K562 (cell line): Measurements from ENCODE around the gene UNC80. TPM values are rescaled to one million over a fixed set of nuclear protein-coding genes. Genes with fewer than 3 reads are reported as not detected.

Source experiments
- ATAC-seq: fragments of 200-7000 bp; cut with Tn5 transposase; 3 replicates; pipeline ENCODE4 v1.9.1; 2020; ENCODE audit warnings: moderate library complexity
- BruUV-seq: library from RNA; stranded (reverse); fragments of 400-500 nt; replicated peaks from 2 replicates; lab custom pipeline; 2021; lab: Mats Ljungman, UMichigan
- CTCF ChIA-PET: fragments of 300-600 bp; formaldehyde crosslinking; extraction: SDS; loops from one replicate; lab custom pipeline; 2021; ENCODE audit warnings: low intra/inter-chr PET ratio; lab: Yijun Ruan, JAX
- POLR2A ChIA-PET: fragments of 300-600, 350-650 bp; sonication (Branson Sonifier 250); formaldehyde crosslinking; extraction: SDS; loops from one replicate; lab custom pipeline; 2021; ENCODE audit warnings: antibody characterized with exemption, inconsistent platforms; lab: Yijun Ruan, JAX
- DNase-seq, 4 experiments: peaks; one replicate each; pipeline versions ENCODE4 v3.0.0 to v3.0.0-alpha.2; 2011 to 2018; ENCODE audit warnings: low spot score in 3 of 4, mixed read lengths in 3 of 4; ENCODE audit errors: extremely low read depth in 1 of 4
- FAIRE-seq: peaks from 2 replicates; lab custom pipeline; 2011; peaks lifted over from hg19 to GRCh38; lab: Jason Lieb, UNC
- H2AFZ ChIP-seq: 2 replicates; pipeline ENCODE4 v1.6.0; 2011; ENCODE audit warnings: low read depth, low read length, control low read depth, inconsistent platforms
- H3K27ac ChIP-seq: fragments of 200-600 bp; 3 replicates; pipeline ENCODE4 v1.8.0; 2011; ENCODE audit warnings: low read depth, mild to moderate bottlenecking, control low read depth, inconsistent platforms, low read length, moderate library complexity, mixed read lengths; ENCODE audit errors: extremely low read depth
- H3K27me3 ChIP-seq, 2 experiments: fragments of 300-600 bp in 1 of 2; 2 replicates in 1 of 2; 3 replicates in 1 of 2; pipeline versions ENCODE4 v1.6.0 to v1.8.0; 2011; ENCODE audit warnings: inconsistent platforms in 2 of 2, low read length in 2 of 2, mild to moderate bottlenecking in 1 of 2, mixed read lengths in 1 of 2, moderate library complexity in 1 of 2; ENCODE audit not compliant: control insufficient read depth in 2 of 2, insufficient read depth in 2 of 2
- H3K36me3 ChIP-seq: fragments of 300-600 bp; 3 replicates; pipeline ENCODE4 v1.8.0; 2011; ENCODE audit warnings: mild to moderate bottlenecking, low read length, inconsistent platforms; ENCODE audit not compliant: control insufficient read depth, insufficient read depth
- H3K4me1 ChIP-seq, 2 experiments: fragments of 200-600 bp in 1 of 2; replicated peaks in 1 of 2; 2 replicates in 1 of 2; 3 replicates in 1 of 2; pipeline versions ENCODE4 v1.5.1 to v1.8.0; 2011; ENCODE audit warnings: inconsistent platforms in 2 of 2, low read length in 2 of 2, mild to moderate bottlenecking in 1 of 2, mixed read lengths in 1 of 2, moderate library complexity in 1 of 2; ENCODE audit not compliant: control insufficient read depth in 2 of 2, insufficient read depth in 2 of 2
- H3K4me2 ChIP-seq: 2 replicates; pipeline ENCODE4 v1.6.1; 2011; ENCODE audit warnings: low read length, control low read depth, inconsistent platforms, mixed read lengths; ENCODE audit not compliant: insufficient read depth
- H3K4me3 ChIP-seq: fragments of 200-600 bp; sonication (generic), shearing (Covaris generic); 2 replicates; pipeline ENCODE4 v1.5.1; 2016; ENCODE audit warnings: control low read depth, inconsistent platforms
- H3K79me2 ChIP-seq: fragments of 200-600 bp; 3 replicates; pipeline ENCODE4 v1.8.0; 2011; ENCODE audit warnings: low read length, inconsistent platforms; ENCODE audit not compliant: control insufficient read depth, insufficient read depth
- H3K9ac ChIP-seq, 2 experiments: 2 replicates each; pipeline versions ENCODE4 v1.6.0 to v1.6.1; 2011; ENCODE audit warnings: low read depth in 2 of 2, low read length in 2 of 2, control low read depth in 1 of 2, inconsistent platforms in 1 of 2, mild to moderate bottlenecking in 1 of 2, mixed read lengths in 1 of 2; ENCODE audit not compliant: insufficient read depth in 1 of 2
- H3K9me1 ChIP-seq: one replicate; pipeline ENCODE4 v1.6.0; 2011; ENCODE audit warnings: inconsistent platforms, mild to moderate bottlenecking, low read length, moderate library complexity; ENCODE audit not compliant: control insufficient read depth, insufficient read depth
- H3K9me3 ChIP-seq: replicated peaks from 2 replicates; pipeline ENCODE4 v1.5.1; 2011; ENCODE audit warnings: low read depth, low read length, inconsistent platforms; ENCODE audit not compliant: control insufficient read depth, insufficient read depth
- H4K20me1 ChIP-seq: replicated peaks from 2 replicates; pipeline ENCODE4 v1.6.1; 2011; ENCODE audit warnings: low read length, inconsistent platforms, mixed read lengths; ENCODE audit not compliant: control insufficient read depth, insufficient read depth
- CHD4 ChIP-seq: fragments of 200-600 bp; sonication (generic); IDR thresholded peaks from 3 replicates; pipeline ENCODE4 v1.6.1; 2012; ENCODE audit warnings: low read depth, mild to moderate bottlenecking, mixed read lengths, low read length, inconsistent platforms; ENCODE audit not compliant: insufficient read depth, insufficient replicate concordance, poor library complexity, severe bottlenecking
- FOXP1 ChIP-seq: sonication (generic); formaldehyde crosslinking; IDR thresholded peaks from 2 replicates; pipeline ENCODE4 v1.8.0; 2022; ENCODE audit warnings: mild to moderate bottlenecking, missing genetic modification reagents
- GTF2A2 ChIP-seq: IDR thresholded peaks from 2 replicates; pipeline ENCODE4 v1.6.1; 2016; ENCODE audit warnings: mild to moderate bottlenecking, missing genetic modification characterization, missing compliant biosample characterization
- HDAC8 ChIP-seq: fragments of 450-650 bp; IDR thresholded peaks from 2 replicates; pipeline ENCODE4 v1.6.1; 2016; ENCODE audit warnings: mild to moderate bottlenecking, missing genetic modification characterization, moderate library complexity, missing compliant biosample characterization
- ILF3 ChIP-seq: fragments of 450-650 bp; IDR thresholded peaks from 2 replicates; pipeline ENCODE4 v1.6.1; 2018; ENCODE audit warnings: antibody characterized with exemption, mild to moderate bottlenecking, moderate library complexity, borderline replicate concordance
- ILK ChIP-seq: fragments of 450-650 bp; IDR thresholded peaks from 2 replicates; pipeline ENCODE4 v1.6.1; 2016; ENCODE audit warnings: missing genetic modification characterization, low read depth, mild to moderate bottlenecking, missing compliant biosample characterization, moderate library complexity, borderline replicate concordance
- MAFK ChIP-seq: IDR thresholded peaks from 2 replicates; pipeline ENCODE4 v1.6.1; 2011; ENCODE audit warnings: low read length, improper control_type of control experiment
- MCM5 ChIP-seq: fragments of 450-650 bp; IDR thresholded peaks from 2 replicates; pipeline ENCODE4 v1.6.1; 2016; ENCODE audit warnings: low read depth
- MXI1 ChIP-seq: IDR thresholded peaks from 2 replicates; pipeline ENCODE4 v1.6.1; 2011; ENCODE audit warnings: low read depth, mild to moderate bottlenecking, improper control_type of control experiment, low read length
- PHF20 ChIP-seq: fragments of 450-650 bp; IDR thresholded peaks from 2 replicates; pipeline ENCODE4 v1.6.1; 2018; ENCODE audit not compliant: partially characterized antibody
- SAFB ChIP-seq: fragments of 200-400 bp; formaldehyde crosslinking; IDR thresholded peaks from 2 replicates; pipeline ENCODE4 v1.6.1; 2017; ENCODE audit warnings: low read depth, low read length, borderline replicate concordance
- SETDB1 ChIP-seq: IDR thresholded peaks from one replicate; pipeline ENCODE4 v1.6.1; 2012; ENCODE audit warnings: low read length, control low read depth, inconsistent platforms
- TBP ChIP-seq: optimal IDR thresholded peaks from 2 replicates; pipeline ENCODE3; 2011; ENCODE audit warnings: low read depth, low read length, improper control_type of control experiment
- TFAP4 ChIP-seq: sonication (generic); formaldehyde crosslinking; IDR thresholded peaks from 2 replicates; pipeline ENCODE4 v1.8.0; 2022; ENCODE audit warnings: missing genetic modification reagents, mild to moderate bottlenecking, moderate library complexity, borderline replicate concordance
- ZNF184 ChIP-seq: sonication (generic); formaldehyde crosslinking; IDR thresholded peaks from 2 replicates; pipeline ENCODE4 v1.5.0; 2020; ENCODE audit warnings: missing genetic modification reagents
- ZNF57 ChIP-seq: fragments of 450-650 bp; formaldehyde crosslinking; IDR thresholded peaks from 2 replicates; pipeline ENCODE4 v1.4.0; 2020; ENCODE audit warnings: mild to moderate bottlenecking, moderate library complexity
- ZNF764 ChIP-seq: fragments of 250-450 bp; sonication (Bioruptor Pico); IDR thresholded peaks from 2 replicates; pipeline ENCODE4 v1.4.0; 2020; ENCODE audit warnings: low read depth, mild to moderate bottlenecking, moderate library complexity
- ZZZ3 ChIP-seq: fragments of 450-650 bp; IDR thresholded peaks from 2 replicates; pipeline ENCODE4 v1.6.1; 2016; ENCODE audit warnings: antibody characterized with exemption, mild to moderate bottlenecking, moderate library complexity
- WGBS: fragments of 100-300 bp; shearing (Covaris generic); methylation state at CpG from one replicate; pipeline ENCODE4 v1.1.6; 2016; ENCODE audit warnings: low coverage, mixed read lengths; ENCODE audit not compliant: insufficient coverage; ENCODE audit errors: missing lambda C conversion rate; 5-methylcytosine and 5-hydroxymethylcytosine counted together
- in situ Hi-C: fragments of 300-500 bp; cut with MboI; formaldehyde crosslinking; loops from 4 replicates; pipeline ENCODE4 v1.15.0; 2018; ENCODE audit warnings: inconsistent platforms, mixed read lengths
- intact Hi-C: fragments of 100-400 bp; cut with micrococcal nuclease; formaldehyde crosslinking; loops from 2 replicates; pipeline ENCODE4 v1.14.2; 2022
- polyA plus RNA-seq, 8 experiments: library from polyadenylated mRNA; depleted of rRNA in 4 of 8; stranded (reverse) in 5 of 8; unstranded in 3 of 8; fragments of >200 nt; fragmentation: Nextera tagmentation in 2 of 8; fragmentation: Illumina TruSeq in 1 of 8; extraction: Ambion mirVana in 2 of 8; extraction: Trizol in 1 of 8; gene quantifications; 2 replicates each; pipeline versions ENCODE4 v1.2.1 to v1.2.3, GENCODE V29; 2011 to 2014; ENCODE audit warnings: inconsistent platforms in 1 of 8, missing spikeins in 1 of 8
- total RNA-seq, 7 experiments: library from RNA; depleted of rRNA in 6 of 7; stranded (reverse); fragments of >200 nt in 6 of 7; fragmentation: Illumina TruSeq in 2 of 7; extraction: Trizol in 2 of 7; gene quantifications; 2 replicates each; pipeline versions ENCODE4 v1.2.1 to v1.2.3, GENCODE V29; 2011 to 2021; ENCODE audit warnings: low replicate concordance in 1 of 7
- TF ChIP-seq, protein P1 (sequence below): sonication (generic); formaldehyde crosslinking; IDR thresholded peaks from 2 replicates; pipeline ENCODE4 v1.8.0; 2022; ENCODE audit warnings: mild to moderate bottlenecking, missing genetic modification reagents

Gene UNC80
- total and polyA plus RNA-seq, 9 of the 15 experiments (the other 6 are each of a cell fraction or from before 2014, with no cell fraction given): under 0.01 to 0.04 (median 0.01) TPM; not detected in 5

GRCh38 chr2:209823484-209823883 is 51.9 kb downstream of the UNC80 start:
- ATAC-seq: no peak
- H3K4me3 ChIP-seq: no peak overlapping the region
- no peaks in the 10 kb centered on the region for H3K9me1 ChIP-seq
- 10% methylated on average over 2 of the region's 3 CpGs for WGBS
- DNase-seq: no peak
- H3K27me3 ChIP-seq: no peaks in the 10 kb centered on the region
- ChIA-PET CTCF (no interaction called here), POLR2A (interaction anchor here (0.5 kb wide), 1 partner anchor 494 kb away, joined by 3 read pairs; no protein-coding TSS in a partner anchor)
- intact Hi-C loops (no loop called here), in situ Hi-C loops (no loop called here)
- no peak overlapping the region for H3K9ac ChIP-seq
- H3K4me1 ChIP-seq: no peaks in the 10 kb centered on the region
- FAIRE-seq: no peak
- no peak for TF ChIP-seq ZNF57 (CRISPR knock-in tag)
- no peak for TF ChIP-seq HDAC8 (tag)
- TF ChIP-seq ZNF764 (CRISPR knock-in tag): no peak
- TF ChIP-seq GTF2A2 (tag): no peak
- no peak for TF ChIP-seq MAFK
- TF ChIP-seq ZZZ3: no peak
- no peak for TF ChIP-seq TBP
- no peak for TF ChIP-seq PHF20
- no peak for TF ChIP-seq SAFB
- TF ChIP-seq MXI1: no peak
- TF ChIP-seq ILF3: no peak
- TF ChIP-seq FOXP1 (CRISPR knock-in tag): no peak
- no peak for TF ChIP-seq ILK (tag)
- no peak for TF ChIP-seq MCM5
- no peak for TF ChIP-seq CHD4
- TF ChIP-seq TFAP4 (CRISPR knock-in tag): no peak
- no peak for TF ChIP-seq ZNF184 (CRISPR knock-in tag)
- TF ChIP-seq SETDB1: no peak
- TF ChIP-seq, protein P1, sequence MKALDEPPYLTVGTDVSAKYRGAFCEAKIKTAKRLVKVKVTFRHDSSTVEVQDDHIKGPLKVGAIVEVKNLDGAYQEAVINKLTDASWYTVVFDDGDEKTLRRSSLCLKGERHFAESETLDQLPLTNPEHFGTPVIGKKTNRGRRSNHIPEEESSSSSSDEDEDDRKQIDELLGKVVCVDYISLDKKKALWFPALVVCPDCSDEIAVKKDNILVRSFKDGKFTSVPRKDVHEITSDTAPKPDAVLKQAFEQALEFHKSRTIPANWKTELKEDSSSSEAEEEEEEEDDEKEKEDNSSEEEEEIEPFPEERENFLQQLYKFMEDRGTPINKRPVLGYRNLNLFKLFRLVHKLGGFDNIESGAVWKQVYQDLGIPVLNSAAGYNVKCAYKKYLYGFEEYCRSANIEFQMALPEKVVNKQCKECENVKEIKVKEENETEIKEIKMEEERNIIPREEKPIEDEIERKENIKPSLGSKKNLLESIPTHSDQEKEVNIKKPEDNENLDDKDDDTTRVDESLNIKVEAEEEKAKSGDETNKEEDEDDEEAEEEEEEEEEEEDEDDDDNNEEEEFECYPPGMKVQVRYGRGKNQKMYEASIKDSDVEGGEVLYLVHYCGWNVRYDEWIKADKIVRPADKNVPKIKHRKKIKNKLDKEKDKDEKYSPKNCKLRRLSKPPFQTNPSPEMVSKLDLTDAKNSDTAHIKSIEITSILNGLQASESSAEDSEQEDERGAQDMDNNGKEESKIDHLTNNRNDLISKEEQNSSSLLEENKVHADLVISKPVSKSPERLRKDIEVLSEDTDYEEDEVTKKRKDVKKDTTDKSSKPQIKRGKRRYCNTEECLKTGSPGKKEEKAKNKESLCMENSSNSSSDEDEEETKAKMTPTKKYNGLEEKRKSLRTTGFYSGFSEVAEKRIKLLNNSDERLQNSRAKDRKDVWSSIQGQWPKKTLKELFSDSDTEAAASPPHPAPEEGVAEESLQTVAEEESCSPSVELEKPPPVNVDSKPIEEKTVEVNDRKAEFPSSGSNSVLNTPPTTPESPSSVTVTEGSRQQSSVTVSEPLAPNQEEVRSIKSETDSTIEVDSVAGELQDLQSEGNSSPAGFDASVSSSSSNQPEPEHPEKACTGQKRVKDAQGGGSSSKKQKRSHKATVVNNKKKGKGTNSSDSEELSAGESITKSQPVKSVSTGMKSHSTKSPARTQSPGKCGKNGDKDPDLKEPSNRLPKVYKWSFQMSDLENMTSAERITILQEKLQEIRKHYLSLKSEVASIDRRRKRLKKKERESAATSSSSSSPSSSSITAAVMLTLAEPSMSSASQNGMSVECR: no peak
- no peaks in the 10 kb centered on the region for H3K36me3 ChIP-seq
- H3K27ac ChIP-seq: no peak overlapping the region
- no TSS peak for BruUV-seq
- no peaks in the 10 kb centered on the region for H3K79me2 ChIP-seq
- no peaks in the 10 kb centered on the region for H3K9me3 ChIP-seq
- no peak overlapping the region for H2AFZ ChIP-seq
- H4K20me1 ChIP-seq: no peaks in the 10 kb centered on the region
- no peak overlapping the region for H3K4me2 ChIP-seq
